ENCODE data around the gene HTR3A.

Gene HTR3A

DNA sequence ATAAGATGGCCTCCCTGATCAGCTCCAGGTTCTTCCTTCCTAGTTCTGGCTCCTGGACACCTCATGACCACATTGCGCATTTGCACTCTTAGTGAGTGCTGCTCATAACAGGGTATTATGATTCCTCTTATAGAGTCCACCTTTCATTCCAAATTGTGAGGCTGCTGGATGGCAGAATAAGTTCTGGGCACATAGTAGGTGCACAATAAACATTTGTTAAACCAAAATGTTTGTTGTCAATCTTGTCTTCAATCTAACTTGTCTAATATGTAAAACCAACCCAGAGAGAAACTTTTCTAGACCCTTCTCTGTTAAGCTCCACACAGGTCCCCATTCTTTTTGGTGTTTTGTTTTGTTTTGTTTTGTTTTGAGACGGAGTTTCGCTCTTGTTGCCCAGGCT lies 62.0 kb downstream of the HTR3A start:
- Histone ChIP-seq H3K27ac (ENCODE audit: low read depth, low read length) (no peak overlapping the region), H3K9ac (ENCODE audit: low read depth, low read length) (no peak overlapping the region), H3K4me3 (ENCODE audit: low read length) (no peak overlapping the region), H3K9me3 (ENCODE audit: insufficient read depth, low read depth, low read length) (no peaks in the 10 kb centered on the region), H3K36me3 (ENCODE audit: insufficient read depth, low read length) (no peaks in the 10 kb centered on the region), H3K4me1 (ENCODE audit: insufficient read depth, low read length) (no peaks in the 10 kb centered on the region), H3K27me3 (ENCODE audit: insufficient read depth, low read length) (peaks cover 6% of the 10 kb centered on the region; the same call in 1 of the 2 replicates)
- 90% methylated on average over 3 of the region's 3 CpGs for WGBS

GRCh38 chr11:114039551-114039950 lies 64.6 kb downstream of the HTR3A start:
- WGBS, result 91% methylated on average over 3 of the region's 3 CpGs

More at GRCh38 chr11:114039551-114039950, 64.6 kb downstream of the HTR3A start:
- Histone ChIP-seq H3K36me3 (ENCODE audit: insufficient read depth, low read length) (no peaks in the 10 kb centered on the region), H3K9me3 (ENCODE audit: insufficient read depth, low read depth, low read length) (no peaks in the 10 kb centered on the region), H3K27ac (ENCODE audit: low read depth, low read length) (no peak overlapping the region), H3K4me3 (ENCODE audit: low read length) (no peak overlapping the region), H3K4me1 (ENCODE audit: insufficient read depth, low read length) (no peaks in the 10 kb centered on the region), H3K9ac (ENCODE audit: low read depth, low read length) (no peak overlapping the region), H3K27me3 (ENCODE audit: insufficient read depth, low read length) (peaks cover 6% of the 10 kb centered on the region; the same call in 1 of the 2 replicates)

Data from HUES64 (cell line).